Stimulated activated naive CD8-positive, alpha-beta T cell treated with anti-CD3 and anti-CD28 coated beads, Interleukin-15, amount 100 ng/mL, for 72 hours (primary cell): ENCODE results near the gene DPF3.
A peak's percentile ranks its signal among the peaks of the same experiment; 100 is the strongest.

Experiments
- ATAC-seq: fragments of 150-1000 bp; cut with Tn5 transposase; 2 replicates; pipeline ENCODE4 v1.10.0; 2021; ENCODE audit warnings: mild to moderate bottlenecking, moderate library complexity
- DNase-seq, 2 donors: peaks; one replicate each; pipeline ENCODE4 v3.0.0; 2021 to 2022
- H3K27ac Mint-ChIP-seq, 2 donors: one replicate each; pipeline ENCODE4 v1.8.0; 2022; ENCODE audit warnings: mild to moderate bottlenecking in 2 of 2, mixed read lengths in 2 of 2, moderate library complexity in 2 of 2
- H3K27me3 Mint-ChIP-seq: one replicate; pipeline ENCODE4 v1.8.0; 2022; ENCODE audit warnings: mixed read lengths
- H3K4me1 Mint-ChIP-seq: one replicate; pipeline ENCODE4 v1.8.0; 2022; ENCODE audit warnings: mild to moderate bottlenecking, mixed read lengths
- H3K4me3 Mint-ChIP-seq, 2 donors: one replicate each; pipeline ENCODE4 v1.8.0; 2022; ENCODE audit warnings: mild to moderate bottlenecking in 2 of 2, mixed read lengths in 2 of 2, moderate library complexity in 1 of 2
- H3K9me3 Mint-ChIP-seq, 2 donors: one replicate each; pipeline ENCODE4 v1.8.0; 2022; ENCODE audit warnings: mixed read lengths in 2 of 2

Gene DPF3

GRCh38 chr14:72633551-72633950, 260.4 kb downstream of the DPF3 start:
- Mint-ChIP-seq H3K4me3 (no peak overlapping the region), H3K27me3 (no peaks in the 10 kb centered on the region), H3K4me1 (no peaks in the 10 kb centered on the region), H3K27ac (no peak overlapping the region), H3K9me3 (no peaks in the 10 kb centered on the region)
- DNase-seq (no peak), ATAC-seq (no peak)

- Mint-ChIP-seq H3K27ac (no peak overlapping the region), H3K4me3 (no peak overlapping the region), H3K4me1 (no peaks in the 10 kb centered on the region), H3K9me3 (no peaks in the 10 kb centered on the region), H3K27me3 (no peaks in the 10 kb centered on the region)
- DNase-seq (no peak), ATAC-seq (no peak)
These were observed 261.2 kb downstream of the DPF3 start for GRCh38 chr14:72632727-72633126.

DNA sequence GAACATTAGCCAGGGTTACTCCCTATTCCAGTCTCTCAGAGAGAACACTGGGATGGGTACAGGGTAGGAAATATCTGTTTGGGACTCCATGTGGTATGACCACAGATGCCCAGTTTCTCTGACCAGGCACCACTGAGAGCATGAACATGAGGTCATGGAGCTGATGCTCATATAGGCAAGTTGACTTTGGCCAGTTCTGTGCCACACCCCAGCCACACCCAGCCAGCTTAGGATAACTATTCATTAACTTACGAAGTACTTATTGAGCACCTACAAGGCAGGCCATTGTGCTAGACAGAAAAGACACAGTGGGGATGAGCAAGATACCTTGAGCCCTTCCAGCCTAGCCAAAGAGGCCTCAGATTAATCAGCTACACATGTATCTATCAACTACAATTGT, 262.5 kb downstream of the DPF3 start:
- H3K4me1 Mint-ChIP-seq: no peaks in the 10 kb centered on the region

GRCh38 chr14:72630374-72630773, 263.5 kb downstream of the DPF3 start:
- Mint-ChIP-seq H3K4me1 (no peaks in the 10 kb centered on the region), H3K27me3 (no peaks in the 10 kb centered on the region), H3K4me3 (no peak overlapping the region), H3K27ac (no peak overlapping the region), H3K9me3 (no peaks in the 10 kb centered on the region)
- no peak for ATAC-seq
- no peak for DNase-seq

More for the DNA sequence above, 262.5 kb downstream of the DPF3 start:
- H3K9me3 Mint-ChIP-seq: no peaks in the 10 kb centered on the region
- no peaks in the 10 kb centered on the region for H3K27me3 Mint-ChIP-seq
- no peak for ATAC-seq
- DNase-seq: no peak
- H3K4me3 Mint-ChIP-seq: no peak overlapping the region
- H3K27ac Mint-ChIP-seq: no peak overlapping the region

GRCh38 chr14:72629534-72629933, 264.4 kb downstream of the DPF3 start:
- no peaks in the 10 kb centered on the region for H3K27me3 Mint-ChIP-seq
- DNase-seq: no peak
- ATAC-seq: no peak

DNA sequence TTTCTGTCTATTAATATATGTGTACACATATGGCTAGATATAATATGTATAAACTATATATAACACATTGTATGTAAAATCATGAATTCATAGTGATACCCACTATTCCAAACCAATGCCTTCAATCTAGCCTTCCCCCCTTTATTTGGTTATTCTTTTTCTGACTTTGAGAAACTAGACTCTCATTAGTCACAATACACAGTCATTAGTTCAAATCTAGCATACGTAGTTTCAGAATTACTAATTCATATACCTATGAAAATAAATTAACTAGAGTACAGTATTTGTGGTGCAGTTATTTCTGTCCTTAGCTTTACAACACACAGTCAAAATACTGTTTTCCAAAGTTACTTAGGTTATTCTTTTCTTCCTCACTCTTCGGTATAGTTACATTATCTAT, 268.2 kb downstream of the DPF3 start:
- no peaks in the 10 kb centered on the region for H3K4me1 Mint-ChIP-seq
- H3K27ac Mint-ChIP-seq: no peak overlapping the region
- H3K4me3 Mint-ChIP-seq: no peak overlapping the region
- DNase-seq (no peak), ATAC-seq (no peak)
- no peaks in the 10 kb centered on the region for H3K27me3 Mint-ChIP-seq
- peaks cover 0 to 6% of the 10 kb centered on the region in 2 donors for H3K9me3 Mint-ChIP-seq

More at GRCh38 chr14:72629534-72629933, 264.4 kb downstream of the DPF3 start:
- H3K4me3 Mint-ChIP-seq: no peak overlapping the region
- no peaks in the 10 kb centered on the region for H3K9me3 Mint-ChIP-seq
- no peaks in the 10 kb centered on the region for H3K4me1 Mint-ChIP-seq
- H3K27ac Mint-ChIP-seq: no peak overlapping the region

- ATAC-seq: no peak
- H3K4me1 Mint-ChIP-seq: no peaks in the 10 kb centered on the region
These were observed 272.4 kb downstream of the DPF3 start for GRCh38 chr14:72621387-72622065.

GRCh38 chr14:72619881-72620280, 274.0 kb downstream of the DPF3 start:
- Mint-ChIP-seq H3K9me3 (peaks cover 0 to 6% of the 10 kb centered on the region in 2 donors), H3K27me3 (no peaks in the 10 kb centered on the region), H3K27ac (no peak overlapping the region), H3K4me3 (no peak overlapping the region), H3K4me1 (no peaks in the 10 kb centered on the region)
- DNase-seq (no peak), ATAC-seq (no peak)

More at GRCh38 chr14:72621387-72622065, 272.4 kb downstream of the DPF3 start:
- no peak overlapping the region for H3K27ac Mint-ChIP-seq
- H3K27me3 Mint-ChIP-seq: no peaks in the 10 kb centered on the region
- peaks cover 0 to 6% of the 10 kb centered on the region in 2 donors for H3K9me3 Mint-ChIP-seq
- no peak overlapping the region for H3K4me3 Mint-ChIP-seq
- DNase-seq: no peak

- ATAC-seq (no peak), DNase-seq (no peak)
- Mint-ChIP-seq H3K27ac (no peak overlapping the region), H3K4me3 (no peak overlapping the region), H3K27me3 (no peaks in the 10 kb centered on the region), H3K4me1 (no peaks in the 10 kb centered on the region), H3K9me3 (peaks cover 0 to 6% of the 10 kb centered on the region in 2 donors)
These were observed 274.8 kb downstream of the DPF3 start for GRCh38 chr14:72619111-72619571.

DNA sequence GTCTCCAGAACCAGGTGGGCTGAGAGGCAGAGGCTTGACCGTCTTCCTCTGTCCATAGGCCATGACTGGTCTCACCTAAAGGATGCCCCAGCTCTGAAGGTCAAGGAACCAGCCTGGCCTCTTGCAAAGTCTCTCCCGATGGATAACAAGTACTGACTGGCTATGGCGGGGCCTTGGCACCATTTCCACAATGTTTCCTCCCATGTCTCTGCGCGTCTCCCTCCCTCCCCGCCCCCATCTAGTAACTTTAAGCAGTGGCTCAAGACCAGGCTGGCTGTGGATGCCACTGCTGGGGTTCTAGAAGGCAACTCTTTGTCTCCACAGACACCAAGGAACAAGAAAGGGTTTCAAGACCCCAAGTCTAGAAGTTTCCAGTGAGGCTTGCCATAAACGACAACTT, 275.5 kb downstream of the DPF3 start:
- Mint-ChIP-seq H3K27ac (no peak overlapping the region), H3K4me1 (no peaks in the 10 kb centered on the region), H3K4me3 (no peak overlapping the region), H3K9me3 (peaks cover 0 to 6% of the 10 kb centered on the region in 2 donors), H3K27me3 (no peaks in the 10 kb centered on the region)
- no peak for DNase-seq
- ATAC-seq: no peak

GRCh38 chr14:72617391-72618031, 276.4 kb downstream of the DPF3 start:
- H3K27me3 Mint-ChIP-seq: peaks cover 2% of the 10 kb centered on the region
- no peak for ATAC-seq
- H3K27ac Mint-ChIP-seq: no peak overlapping the region
- H3K9me3 Mint-ChIP-seq: peaks cover 0 to 6% of the 10 kb centered on the region in 2 donors
- H3K4me3 Mint-ChIP-seq: no peak overlapping the region
- DNase-seq: no peak
- H3K4me1 Mint-ChIP-seq: no peaks in the 10 kb centered on the region

DNA sequence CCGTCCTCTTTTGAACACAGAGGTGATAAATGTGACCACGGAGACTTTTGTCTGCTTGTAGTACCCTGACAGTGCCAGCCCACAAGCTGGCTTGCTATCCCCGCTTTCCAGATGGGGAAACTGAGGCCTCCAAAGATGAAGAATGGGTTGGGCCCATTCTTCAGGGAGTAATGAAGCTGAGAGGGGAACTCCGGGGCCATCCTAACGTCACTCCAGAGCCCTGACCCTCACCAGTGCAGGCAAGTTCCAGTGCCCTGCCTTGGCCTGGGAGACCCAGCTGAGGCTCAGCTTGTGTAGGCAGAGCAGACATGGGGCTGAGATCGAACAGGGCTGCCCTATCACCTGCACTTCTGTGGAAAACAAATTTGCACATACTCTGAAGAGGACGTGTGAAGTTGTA, 277.1 kb downstream of the DPF3 start:
- DNase-seq: no peak
- Mint-ChIP-seq H3K9me3 (peaks cover 0 to 5% of the 10 kb centered on the region in 2 donors), H3K27me3 (peaks cover 9% of the 10 kb centered on the region), H3K4me3 (no peak overlapping the region), H3K27ac (no peak overlapping the region), H3K4me1 (no peaks in the 10 kb centered on the region)
- ATAC-seq: no peak

DNA sequence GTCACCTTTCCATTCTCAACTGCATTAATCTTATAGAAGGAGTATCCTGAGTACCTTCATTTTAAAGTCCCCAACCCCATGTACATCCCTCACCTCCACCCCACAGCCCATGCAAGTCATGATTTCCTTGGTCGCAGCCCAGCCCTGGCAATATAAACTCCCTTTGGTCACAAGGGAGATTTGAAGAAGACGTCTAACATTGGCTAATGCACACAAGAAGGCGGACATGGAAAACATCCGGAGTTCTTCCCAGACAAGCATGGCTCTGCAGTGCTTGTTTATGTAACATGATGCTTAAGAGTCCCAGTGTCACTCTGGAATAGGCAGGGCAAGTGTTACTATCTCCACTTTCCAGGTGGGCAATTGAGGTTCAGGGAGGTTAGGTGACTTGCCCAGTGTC, 277.6 kb downstream of the DPF3 start:
- Mint-ChIP-seq H3K9me3 (peaks cover 0 to under 1% of the 10 kb centered on the region in 2 donors), H3K27ac (no peak overlapping the region), H3K4me3 (no peak overlapping the region), H3K27me3 (peaks cover 13% of the 10 kb centered on the region), H3K4me1 (no peaks in the 10 kb centered on the region)
- no peak for DNase-seq
- ATAC-seq: no peak

DNA sequence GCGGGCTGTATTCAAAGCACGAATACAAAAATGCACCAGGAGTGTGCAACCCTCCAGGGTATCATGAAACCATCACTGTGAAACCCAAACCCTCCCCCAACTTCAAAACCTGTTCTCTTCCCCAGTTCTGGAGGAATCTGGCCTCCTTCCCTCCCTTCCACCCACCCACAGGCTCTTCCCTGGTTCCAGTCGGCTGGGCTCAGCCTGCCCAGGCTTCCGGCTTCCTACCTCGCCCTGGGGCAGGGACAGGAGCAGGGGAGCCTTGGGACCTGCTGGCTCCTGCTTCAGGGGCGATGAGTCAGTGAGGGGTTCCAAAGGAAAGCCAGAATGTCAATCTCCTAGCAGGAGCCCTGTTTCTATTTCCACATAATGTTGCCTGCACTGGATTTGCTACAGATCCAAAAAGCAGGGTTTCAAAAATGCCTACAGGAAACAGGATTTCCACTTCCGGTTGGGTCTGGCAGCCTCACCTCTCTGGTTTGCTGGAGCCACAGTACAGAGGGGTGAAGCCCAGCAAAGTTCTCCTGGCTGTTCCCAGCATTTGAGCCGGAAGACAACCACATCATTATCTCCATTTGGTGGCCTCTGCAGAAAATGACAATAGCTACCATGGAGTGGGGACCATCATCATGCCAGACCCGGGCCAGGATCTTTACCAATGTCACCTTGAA, 278.3 kb downstream of the DPF3 start:
- H3K4me3 Mint-ChIP-seq: no peak overlapping the region
- no peaks in the 10 kb centered on the region for H3K4me1 Mint-ChIP-seq
- peaks cover 13% of the 10 kb centered on the region for H3K27me3 Mint-ChIP-seq
- no peak for DNase-seq
- H3K27ac Mint-ChIP-seq: peak overlapping the region in 1 of 2 donors; percentile 61
- no peaks in the 10 kb centered on the region for H3K9me3 Mint-ChIP-seq
- no peak for ATAC-seq

- Mint-ChIP-seq H3K9me3 (no peaks in the 10 kb centered on the region), H3K4me1 (no peaks in the 10 kb centered on the region), H3K27me3 (peaks cover 13% of the 10 kb centered on the region), H3K27ac (no peak overlapping the region), H3K4me3 (no peak overlapping the region)
- DNase-seq (no peak), ATAC-seq (no peak)
These were observed 278.9 kb downstream of the DPF3 start for GRCh38 chr14:72614891-72615415.

DNA sequence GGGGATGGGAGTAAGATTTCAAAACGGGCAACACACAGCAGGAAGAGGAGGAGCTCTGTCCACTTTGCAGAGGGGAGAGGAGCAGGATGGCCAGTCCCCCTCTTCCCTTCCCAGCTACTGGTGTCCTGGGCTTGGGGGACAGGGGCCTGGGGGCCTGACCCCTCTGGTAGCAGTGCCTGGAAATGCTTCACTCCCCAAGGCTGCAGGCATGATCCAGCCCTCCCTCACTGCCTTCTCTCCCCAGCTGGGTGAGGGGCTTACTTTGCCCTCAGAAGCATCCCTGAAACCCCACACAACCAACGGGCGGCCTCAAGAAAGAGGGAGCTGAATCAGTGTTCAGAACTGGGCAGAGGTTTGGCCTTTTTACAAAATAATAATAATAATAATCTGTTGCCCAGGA, 279.5 kb downstream of the DPF3 start:
- ATAC-seq (no peak), DNase-seq (no peak)
- Mint-ChIP-seq H3K27ac (no peak overlapping the region), H3K4me3 (no peak overlapping the region), H3K4me1 (no peaks in the 10 kb centered on the region), H3K9me3 (no peaks in the 10 kb centered on the region), H3K27me3 (peaks cover 13% of the 10 kb centered on the region)
